GM23338 (cell line): ENCODE data around the gene CACNA1D.
"Not testable (repeated sequence)": the region's sequence is repeated elsewhere in the genome, so short reads cannot be mapped to it uniquely, and the experiment has no call there.

ENCODE experiments used
- CREB1 ChIP-seq: fragments of 250-450 bp; sonication (Bioruptor Pico); IDR thresholded peaks from 2 replicates; pipeline ENCODE4 v1.5.0; 2020; ENCODE audit warnings: low read depth, mild to moderate bottlenecking, moderate library complexity
- CTCF ChIP-seq, 2 experiments: fragments of 200-600 bp in 1 of 2; sonication (generic) in 1 of 2; conservative IDR thresholded peaks; 2 replicates each; pipeline versions ENCODE4 v1.5.1 to v1.6.1; 2016 to 2017; ENCODE audit warnings: antibody characterized with exemption in 2 of 2, low read depth in 2 of 2, mild to moderate bottlenecking in 2 of 2, moderate library complexity in 1 of 2
- EZH2 ChIP-seq: fragments of 200-600 bp; sonication (generic); IDR thresholded peaks from one replicate; pipeline ENCODE4 v1.8.0; 2017; ENCODE audit warnings: antibody characterized with exemption, mild to moderate bottlenecking, low read depth; ENCODE audit not compliant: unreplicated experiment
- EZH2phosphoT487 ChIP-seq: fragments of 200-600 bp; sonication (generic); IDR thresholded peaks from one replicate; pipeline ENCODE4 v1.8.1; 2018; ENCODE audit warnings: antibody characterized with exemption; ENCODE audit not compliant: unreplicated experiment
- JUNB ChIP-seq: IDR thresholded peaks from one replicate; pipeline ENCODE4 v1.6.1; 2016; ENCODE audit warnings: antibody characterized with exemption; ENCODE audit not compliant: unreplicated experiment
- ZNF331 ChIP-seq: fragments of 250-450 bp; sonication (Bioruptor Pico); IDR thresholded peaks from 2 replicates; pipeline ENCODE4 v1.5.0; 2020; ENCODE audit warnings: low read depth, mild to moderate bottlenecking, moderate library complexity

GRCh38 chr3:53664812-53665211 is 170.4 kb downstream of the CACNA1D start:
- not testable (repeated sequence) for TF ChIP-seq EZH2; CREB1 (CRISPR knock-in tag); CTCF (conservative IDR thresholded peaks at IDR 0.05; ENCODE audit: low read depth in 2 of 2); ZNF331 (CRISPR knock-in tag); EZH2phosphoT487; JUNB
